ENCODE data around the gene ZSWIM2.
A peak's percentile ranks its signal among the peaks of the same experiment; 100 is the strongest.
"Not testable (repeated sequence)": the region's sequence is repeated elsewhere in the genome, so short reads cannot be mapped to it uniquely, and the experiment has no call there.

The ZSWIM2 gene

DNA sequence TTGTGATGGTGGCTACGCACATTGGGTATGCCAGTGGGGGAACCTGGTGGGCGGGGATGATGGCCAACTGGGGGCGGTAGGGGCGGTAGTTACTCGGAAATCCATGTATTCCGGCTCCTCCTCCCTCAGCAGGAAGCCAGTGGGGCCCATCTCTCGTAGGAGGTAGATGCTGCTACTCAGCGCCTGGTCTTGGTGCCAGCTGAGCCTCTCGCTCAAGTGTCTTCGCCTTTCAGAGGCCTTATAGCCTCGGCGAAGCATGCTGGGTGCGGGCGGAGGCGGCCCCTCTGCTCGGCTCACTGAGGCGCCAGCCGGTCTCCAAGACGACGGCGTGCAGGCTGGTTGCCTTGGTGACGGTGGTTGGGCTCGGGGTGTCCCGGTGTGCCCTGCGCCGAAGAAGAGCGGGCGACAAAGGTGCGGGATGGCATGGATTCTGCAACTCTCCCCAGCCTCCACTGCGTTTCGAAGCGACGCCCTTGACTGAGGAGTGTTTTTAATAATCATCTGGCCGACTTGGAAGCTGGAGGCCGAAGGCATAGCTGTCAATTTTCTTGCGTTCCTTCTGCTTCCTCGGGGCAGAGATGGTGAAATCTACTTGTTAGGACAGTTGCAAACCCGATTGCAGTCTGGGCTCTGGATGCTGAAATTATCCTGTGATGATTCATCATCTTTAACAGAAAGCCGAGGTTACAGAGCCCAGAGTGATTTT is at the start of gene ZSWIM2:
Gene ZSWIM2 (minus strand): TSS at position 298 of the 706 bp plus-strand sequence. CDS start 40 bp downstream, at position 258.
- H3K36me3 ChIP-seq (replicated peaks): no peaks in the 10 kb centered on the region
- H3K27me3 ChIP-seq (ENCODE audit: low read depth): no peaks in the 10 kb centered on the region
- DNase-seq (ENCODE audit: low spot score in 2 of 2): peak; percentile 56 to 88
- H3K9me3 ChIP-seq: no peaks in the 10 kb centered on the region
- H3K4me1 ChIP-seq: peaks cover 13% of the 10 kb centered on the region
- peak within 1 kb of the TSS; percentile 17 for H3K4me3 ChIP-seq
- in situ Hi-C loops (cut with MboI; ENCODE audit: low sequenced_read_pairs): no loop called here

- H3K27me3 ChIP-seq (ENCODE audit: low read depth); H3K4me1 ChIP-seq; H3K36me3 ChIP-seq (replicated peaks); in situ Hi-C loops (cut with MboI; ENCODE audit: low sequenced_read_pairs); DNase-seq (ENCODE audit: low spot score in 2 of 2); H3K9me3 ChIP-seq; H3K4me3 ChIP-seq: not testable (repeated sequence)
Measured at GRCh38 chr2:186896220-186896619, 47.2 kb upstream of the ZSWIM2 start.

DNA sequence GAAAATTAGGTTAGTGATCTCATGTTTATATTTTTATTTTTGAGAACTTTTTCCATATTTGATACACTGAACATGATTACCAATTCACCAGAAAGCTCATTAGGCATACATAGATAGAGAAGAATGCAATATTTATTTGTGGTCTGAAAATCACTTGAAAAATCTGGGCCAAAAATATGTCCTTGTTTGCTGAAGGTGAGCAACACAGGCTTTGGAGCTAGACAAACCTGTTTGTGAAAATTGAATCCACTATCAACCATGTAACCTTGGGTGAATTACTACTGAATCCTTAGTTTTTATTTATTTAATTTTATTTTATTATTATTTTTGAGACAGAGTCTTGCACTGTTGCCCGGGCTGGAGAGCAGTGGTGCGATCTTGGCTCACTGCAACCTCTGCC is 46.5 kb upstream of the ZSWIM2 start:
- DNase-seq (ENCODE audit: low spot score in 2 of 2): no peak
- no peaks in the 10 kb centered on the region for H3K4me1 ChIP-seq
- no peak overlapping the region for H3K4me3 ChIP-seq
- no peaks in the 10 kb centered on the region for H3K9me3 ChIP-seq
- no peaks in the 10 kb centered on the region for H3K36me3 ChIP-seq (replicated peaks)
- in situ Hi-C loops (cut with MboI; ENCODE audit: low sequenced_read_pairs): no loop called here
- no peaks in the 10 kb centered on the region for H3K27me3 ChIP-seq (ENCODE audit: low read depth)

DNA sequence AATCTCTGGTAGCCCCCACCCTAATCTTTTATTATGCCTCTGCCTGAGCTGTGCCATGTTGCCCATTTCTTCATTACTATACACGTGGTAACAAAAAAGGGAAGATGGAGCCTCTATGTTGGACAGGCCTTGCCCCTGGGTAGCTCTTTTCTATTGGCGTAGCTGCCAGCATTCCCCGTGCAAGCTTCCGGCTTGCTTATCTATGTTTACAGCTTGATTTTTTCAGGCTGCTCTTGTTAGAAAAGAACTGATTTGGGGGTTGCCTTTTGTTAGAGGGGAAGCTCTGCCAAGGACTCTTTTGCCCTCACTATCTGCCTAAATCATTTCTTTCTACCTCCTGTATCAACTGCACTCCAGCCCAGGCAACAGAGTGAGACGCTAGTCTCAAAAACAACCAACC is 45.5 kb upstream of the ZSWIM2 start:
- H3K36me3 ChIP-seq (replicated peaks): no peaks in the 10 kb centered on the region
- no peaks in the 10 kb centered on the region for H3K4me1 ChIP-seq
- no peaks in the 10 kb centered on the region for H3K27me3 ChIP-seq (ENCODE audit: low read depth)
- in situ Hi-C loops (cut with MboI; ENCODE audit: low sequenced_read_pairs): no loop called here
- DNase-seq (ENCODE audit: low spot score in 2 of 2): no peak
- H3K9me3 ChIP-seq: no peaks in the 10 kb centered on the region
- H3K4me3 ChIP-seq: no peak overlapping the region

- no peak for DNase-seq (ENCODE audit: low spot score in 2 of 2)
- no peak overlapping the region for H3K4me3 ChIP-seq
- H3K9me3 ChIP-seq: no peaks in the 10 kb centered on the region
- H3K27me3 ChIP-seq (ENCODE audit: low read depth): no peaks in the 10 kb centered on the region
- H3K36me3 ChIP-seq (replicated peaks): no peaks in the 10 kb centered on the region
- H3K4me1 ChIP-seq: no peaks in the 10 kb centered on the region
- in situ Hi-C loops (cut with MboI; ENCODE audit: low sequenced_read_pairs): no loop called here
Measured at GRCh38 chr2:186892821-186893220, 43.9 kb upstream of the ZSWIM2 start.

GRCh38 chr2:186891185-186891621 is 42.2 kb upstream of the ZSWIM2 start:
- DNase-seq (ENCODE audit: low spot score in 2 of 2): no peak
- Histone ChIP-seq H3K4me1 (no peaks in the 10 kb centered on the region), H3K4me3 (no peak overlapping the region), H3K36me3 (replicated peaks) (no peaks in the 10 kb centered on the region), H3K27me3 (ENCODE audit: low read depth) (no peaks in the 10 kb centered on the region), H3K9me3 (no peaks in the 10 kb centered on the region)
- in situ Hi-C loops (cut with MboI; ENCODE audit: low sequenced_read_pairs): no loop called here

DNA sequence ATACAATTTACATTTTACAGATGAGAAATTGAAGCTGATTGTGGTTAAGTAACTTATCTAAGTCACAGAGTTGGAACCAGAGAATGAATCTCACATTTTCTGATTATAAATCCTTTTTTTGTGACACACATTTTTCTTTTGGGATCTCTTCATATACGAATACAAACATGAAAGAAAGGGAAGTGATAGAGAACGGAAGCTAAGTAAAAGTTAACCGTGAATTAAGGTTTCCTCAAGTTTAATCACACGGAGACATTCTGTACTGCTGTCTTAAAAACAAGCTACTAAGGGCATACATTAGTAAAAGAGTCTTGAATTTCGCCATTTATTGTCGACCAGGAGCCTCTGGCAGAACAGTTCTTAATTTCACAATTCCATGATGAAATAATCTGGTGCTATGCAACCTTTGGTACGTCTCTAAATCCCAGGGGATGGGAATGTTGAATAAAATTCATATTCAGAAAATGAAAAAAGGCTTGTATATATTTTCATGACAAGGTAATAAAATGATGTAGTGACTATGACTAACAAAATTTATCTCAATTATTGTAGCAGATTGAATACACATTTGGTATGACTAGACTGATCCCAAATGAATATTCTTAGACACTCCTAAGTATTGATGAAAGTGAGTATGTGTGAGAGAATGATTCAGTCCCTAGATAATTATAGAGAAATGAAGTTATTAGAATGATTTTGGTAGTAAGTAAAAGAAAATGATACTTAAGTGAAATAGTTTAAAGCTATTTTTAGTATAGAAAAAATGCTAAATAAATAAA is 40.3 kb upstream of the ZSWIM2 start:
- no peaks in the 10 kb centered on the region for H3K4me1 ChIP-seq
- no peak for DNase-seq (ENCODE audit: low spot score in 2 of 2)
- H3K36me3 ChIP-seq (replicated peaks): no peaks in the 10 kb centered on the region
- H3K27me3 ChIP-seq (ENCODE audit: low read depth): no peaks in the 10 kb centered on the region
- H3K4me3 ChIP-seq: no peak overlapping the region
- H3K9me3 ChIP-seq: no peaks in the 10 kb centered on the region
- in situ Hi-C loops (cut with MboI; ENCODE audit: low sequenced_read_pairs): no loop called here

- Histone ChIP-seq H3K9me3 (no peaks in the 10 kb centered on the region), H3K4me1 (no peaks in the 10 kb centered on the region), H3K36me3 (replicated peaks) (no peaks in the 10 kb centered on the region), H3K27me3 (ENCODE audit: low read depth) (no peaks in the 10 kb centered on the region), H3K4me3 (no peak overlapping the region)
- in situ Hi-C loops (cut with MboI; ENCODE audit: low sequenced_read_pairs): no loop called here
- DNase-seq (ENCODE audit: low spot score in 2 of 2): no peak
Measured at GRCh38 chr2:186887107-186888090, 38.4 kb upstream of the ZSWIM2 start.

- DNase-seq (ENCODE audit: low spot score in 2 of 2): no peak
- no peaks in the 10 kb centered on the region for H3K36me3 ChIP-seq (replicated peaks)
- no peak overlapping the region for H3K4me3 ChIP-seq
- no peaks in the 10 kb centered on the region for H3K27me3 ChIP-seq (ENCODE audit: low read depth)
- no peaks in the 10 kb centered on the region for H3K9me3 ChIP-seq
- no peaks in the 10 kb centered on the region for H3K4me1 ChIP-seq
- in situ Hi-C loops (cut with MboI; ENCODE audit: low sequenced_read_pairs): no loop called here
Measured at GRCh38 chr2:186884587-186884986, 35.6 kb upstream of the ZSWIM2 start.

- no peaks in the 10 kb centered on the region for H3K36me3 ChIP-seq (replicated peaks)
- H3K4me3 ChIP-seq: no peak overlapping the region
- DNase-seq (ENCODE audit: low spot score in 2 of 2): no peak
- in situ Hi-C loops (cut with MboI; ENCODE audit: low sequenced_read_pairs): no loop called here
- no peaks in the 10 kb centered on the region for H3K4me1 ChIP-seq
- no peaks in the 10 kb centered on the region for H3K27me3 ChIP-seq (ENCODE audit: low read depth)
- H3K9me3 ChIP-seq: no peaks in the 10 kb centered on the region
Measured at GRCh38 chr2:186883666-186884065, 34.7 kb upstream of the ZSWIM2 start.

DNA sequence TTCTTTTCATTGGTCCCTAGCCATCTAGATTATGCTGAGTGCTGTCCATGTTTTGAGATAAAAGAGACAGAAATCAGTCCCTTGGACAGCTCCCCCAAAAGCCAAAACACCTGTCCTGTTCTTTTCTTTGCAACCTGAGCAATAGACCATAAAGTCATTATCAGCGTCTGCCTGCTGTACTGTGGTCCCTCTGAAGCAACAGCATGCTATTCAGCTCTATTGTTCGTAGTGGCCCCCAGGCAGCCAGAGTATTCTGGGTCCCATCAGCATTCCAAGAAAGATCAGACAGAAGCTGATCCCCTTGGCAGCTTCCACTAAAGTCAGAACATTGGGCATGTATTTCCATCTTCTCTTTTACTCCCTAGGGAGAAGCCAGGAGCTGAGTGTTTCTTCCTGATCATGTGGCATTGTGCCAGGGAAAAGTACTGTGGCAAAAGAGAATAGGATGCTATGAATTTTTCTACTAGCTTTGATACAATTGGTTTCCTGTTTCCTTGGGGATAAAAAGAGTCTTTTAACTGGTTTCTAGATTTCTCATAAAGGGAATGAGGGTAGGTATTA is 33.6 kb upstream of the ZSWIM2 start:
- DNase-seq (ENCODE audit: low spot score in 2 of 2): no peak
- Histone ChIP-seq H3K4me1 (no peaks in the 10 kb centered on the region), H3K36me3 (replicated peaks) (no peaks in the 10 kb centered on the region), H3K4me3 (no peak overlapping the region), H3K27me3 (ENCODE audit: low read depth) (no peaks in the 10 kb centered on the region), H3K9me3 (no peaks in the 10 kb centered on the region)
- in situ Hi-C loops (cut with MboI; ENCODE audit: low sequenced_read_pairs): no loop called here

- Histone ChIP-seq H3K27me3 (ENCODE audit: low read depth) (no peaks in the 10 kb centered on the region), H3K9me3 (no peaks in the 10 kb centered on the region), H3K4me1 (no peaks in the 10 kb centered on the region), H3K4me3 (no peak overlapping the region), H3K36me3 (replicated peaks) (no peaks in the 10 kb centered on the region)
- no peak for DNase-seq (ENCODE audit: low spot score in 2 of 2)
- in situ Hi-C loops (cut with MboI; ENCODE audit: low sequenced_read_pairs): no loop called here
Measured at GRCh38 chr2:186881660-186882059, 32.7 kb upstream of the ZSWIM2 start.

GRCh38 chr2:186879312-186879711 is 30.3 kb upstream of the ZSWIM2 start:
- no peak overlapping the region for H3K4me3 ChIP-seq
- H3K27me3 ChIP-seq (ENCODE audit: low read depth): no peaks in the 10 kb centered on the region
- DNase-seq (ENCODE audit: low spot score in 2 of 2): no peak
- H3K4me1 ChIP-seq: no peaks in the 10 kb centered on the region
- H3K9me3 ChIP-seq: no peaks in the 10 kb centered on the region
- in situ Hi-C loops (cut with MboI; ENCODE audit: low sequenced_read_pairs): no loop called here
- H3K36me3 ChIP-seq (replicated peaks): no peaks in the 10 kb centered on the region

Measured in HAP-1 (cell line).